ENCODE measurements around the gene MIS18BP1. TPM values are rescaled to one million over a fixed set of nuclear protein-coding genes. Genes with fewer than 3 reads are reported as not detected.

The MIS18BP1 gene
- total RNA-seq, 1 donor from 2014 or later: 3.4 TPM

- DNase-seq (ENCODE audit: low spot score) (no peak), ATAC-seq (no peak)
These were observed 96.9 kb downstream of the MIS18BP1 start for GRCh38 chr14:45156067-45156466.

Other genes with a start within 250 kb of the MIS18BP1 start
- gene PRPF39, start 169.1 kb downstream of the MIS18BP1 start, total RNA-seq: 9.4 TPM
- gene FKBP3, start 118.7 kb downstream of the MIS18BP1 start, total RNA-seq: 24.1 TPM
- gene FANCM, start 117.3 kb downstream of the MIS18BP1 start, total RNA-seq: 2.5 TPM